Nephron (organoid): ENCODE results near the gene TAS2R60.

ENCODE experiments used
- H3K27ac Mint-ChIP-seq, 3 experiments: 2 replicates each; pipeline ENCODE4 v1.8.0; 2020; ENCODE audit warnings: mixed read lengths in 3 of 3, mild to moderate bottlenecking in 2 of 3, moderate library complexity in 1 of 3
- H3K27me3 Mint-ChIP-seq: 2 replicates; pipeline ENCODE4 v1.8.0; 2021; ENCODE audit warnings: low read depth, mild to moderate bottlenecking, moderate library complexity, mixed read lengths
- H3K36me3 Mint-ChIP-seq: 2 replicates; pipeline ENCODE4 v1.8.0; 2020; ENCODE audit warnings: low read depth, mixed read lengths
- H3K4me1 Mint-ChIP-seq: 2 replicates; pipeline ENCODE4 v1.8.0; 2020; ENCODE audit warnings: mixed read lengths
- H3K4me3 Mint-ChIP-seq, 3 experiments: 2 replicates each; pipeline ENCODE4 v1.8.0; 2020; ENCODE audit warnings: mild to moderate bottlenecking in 3 of 3, mixed read lengths in 3 of 3, moderate library complexity in 2 of 3
- H3K9me3 Mint-ChIP-seq: 2 replicates; pipeline ENCODE4 v1.8.0; 2020; ENCODE audit warnings: mixed read lengths
- CTCF ChIP-seq, 3 experiments: fragments of 200-600 bp; sonication (generic); IDR thresholded peaks; one replicate each; pipeline ENCODE4 v1.5.0; 2021; ENCODE audit warnings: antibody characterized with exemption in 3 of 3; ENCODE audit not compliant: unreplicated experiment in 3 of 3

TAS2R60 gene

GRCh38 chr7:143458681-143459080, 15.4 kb downstream of the TAS2R60 start:
- H3K36me3 Mint-ChIP-seq: no peaks in the 10 kb centered on the region
- H3K27ac Mint-ChIP-seq: no peak overlapping the region
- no peak overlapping the region for H3K4me3 Mint-ChIP-seq
- H3K4me1 Mint-ChIP-seq: no peaks in the 10 kb centered on the region
- H3K9me3 Mint-ChIP-seq: peaks cover 3% of the 10 kb centered on the region
- H3K27me3 Mint-ChIP-seq: peaks cover 4% of the 10 kb centered on the region
- no peak for TF ChIP-seq CTCF (IDR thresholded peaks at IDR 0.05; ENCODE audit: unreplicated experiment in 3 of 3)

DNA sequence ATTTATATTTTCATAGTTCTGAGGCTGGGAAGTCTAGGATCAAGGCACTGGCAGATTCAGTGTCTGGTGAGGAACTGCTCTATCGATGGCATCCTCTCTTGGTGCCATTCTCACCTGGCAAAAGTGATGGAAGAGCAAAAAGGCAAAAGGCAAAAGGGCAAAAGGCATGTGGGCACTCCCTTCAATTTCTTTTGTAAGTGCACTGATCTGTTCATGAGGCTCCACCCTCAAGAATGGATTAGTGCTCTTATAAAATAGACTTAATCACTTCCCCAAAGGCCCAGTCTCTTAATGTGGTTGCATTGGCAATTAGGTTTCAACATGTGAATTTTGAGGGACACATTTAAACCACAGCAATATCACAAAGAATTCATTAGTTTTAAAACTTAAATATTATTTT, 16.1 kb downstream of the TAS2R60 start:
- Mint-ChIP-seq H3K27me3 (peaks cover 4% of the 10 kb centered on the region), H3K4me3 (no peak overlapping the region), H3K36me3 (no peaks in the 10 kb centered on the region), H3K4me1 (no peaks in the 10 kb centered on the region), H3K27ac (no peak overlapping the region), H3K9me3 (peaks cover 3% of the 10 kb centered on the region)
- no peak for TF ChIP-seq CTCF (IDR thresholded peaks at IDR 0.05; ENCODE audit: unreplicated experiment in 3 of 3)

- no peak overlapping the region for H3K27ac Mint-ChIP-seq
- peaks cover 4% of the 10 kb centered on the region for H3K27me3 Mint-ChIP-seq
- no peaks in the 10 kb centered on the region for H3K36me3 Mint-ChIP-seq
- TF ChIP-seq CTCF (IDR thresholded peaks at IDR 0.05; ENCODE audit: unreplicated experiment in 3 of 3): no peak
- H3K9me3 Mint-ChIP-seq: peaks cover 3% of the 10 kb centered on the region
- no peaks in the 10 kb centered on the region for H3K4me1 Mint-ChIP-seq
- H3K4me3 Mint-ChIP-seq: no peak overlapping the region
Observed at GRCh38 chr7:143460271-143460979, 17.2 kb downstream of the TAS2R60 start.

- Mint-ChIP-seq H3K27me3 (peaks cover 4% of the 10 kb centered on the region), H3K27ac (no peak overlapping the region), H3K4me3 (no peak overlapping the region), H3K9me3 (peaks cover 3% of the 10 kb centered on the region), H3K4me1 (no peaks in the 10 kb centered on the region), H3K36me3 (no peaks in the 10 kb centered on the region)
- no peak for TF ChIP-seq CTCF (IDR thresholded peaks at IDR 0.05; ENCODE audit: unreplicated experiment in 3 of 3)
Observed at GRCh38 chr7:143462045-143462444, 18.8 kb downstream of the TAS2R60 start.

DNA sequence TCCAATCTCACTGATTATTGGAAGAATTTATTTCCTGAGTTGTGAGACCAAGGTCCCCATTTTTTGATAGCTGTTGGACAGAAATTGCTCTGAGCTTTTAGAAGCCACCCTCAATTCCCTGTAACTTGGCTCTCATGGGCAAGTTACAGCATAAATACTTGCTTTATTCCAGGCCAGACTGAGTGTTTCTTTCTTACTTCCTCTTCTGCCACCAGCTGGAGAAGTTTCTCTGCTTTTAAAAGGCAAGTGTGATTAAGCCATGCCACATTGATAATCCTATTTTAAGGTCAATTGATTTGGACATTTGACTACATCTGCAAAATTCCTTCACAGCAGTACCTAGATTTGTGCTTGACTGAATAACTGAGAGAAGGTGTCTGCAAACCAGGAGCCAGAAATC, 20.3 kb downstream of the TAS2R60 start:
- Mint-ChIP-seq H3K27me3 (peaks cover 3% of the 10 kb centered on the region), H3K4me1 (no peaks in the 10 kb centered on the region), H3K36me3 (no peaks in the 10 kb centered on the region), H3K27ac (no peak overlapping the region), H3K4me3 (no peak overlapping the region), H3K9me3 (peaks cover 3% of the 10 kb centered on the region)
- no peak for TF ChIP-seq CTCF (IDR thresholded peaks at IDR 0.05; ENCODE audit: unreplicated experiment in 3 of 3)

GRCh38 chr7:143463957-143464356, 20.7 kb downstream of the TAS2R60 start:
- Mint-ChIP-seq H3K4me3 (no peak overlapping the region), H3K9me3 (peaks cover 3% of the 10 kb centered on the region), H3K27me3 (peaks cover 3% of the 10 kb centered on the region), H3K4me1 (no peaks in the 10 kb centered on the region), H3K27ac (no peak overlapping the region), H3K36me3 (no peaks in the 10 kb centered on the region)
- no peak for TF ChIP-seq CTCF (IDR thresholded peaks at IDR 0.05; ENCODE audit: unreplicated experiment in 3 of 3)
